DMS 273 treated with DMSO at 0.1 percent for 48 hours (cell line): Measurements from ENCODE around the gene BABAM1.

Source experiments
- DNase-seq: peaks from one replicate; lab custom pipeline; 2025; lab: John Stamatoyannopoulos, UW

The BABAM1 gene

GRCh38 chr19:17324357-17325114, 57.3 kb downstream of the BABAM1 start:
- DNase-seq = no peak

GRCh38 chr19:17325133-17325532, 57.9 kb downstream of the BABAM1 start:
- no peak for DNase-seq

- no peak for DNase-seq
Measured at GRCh38 chr19:17325881-17326594, 58.8 kb downstream of the BABAM1 start.

GRCh38 chr19:17326595-17326966, 59.3 kb downstream of the BABAM1 start:
- DNase-seq = no peak

GRCh38 chr19:17327068-17327653, 59.9 kb downstream of the BABAM1 start:
- no peak for DNase-seq

GRCh38 chr19:17327654-17328516, 60.6 kb downstream of the BABAM1 start:
- no peak for DNase-seq
